GM13976 (cell line): ENCODE measurements around the gene METTL16.
"Not testable (repeated sequence)": the region's sequence is repeated elsewhere in the genome, so short reads cannot be mapped to it uniquely, and the experiment has no call there.

Experiments
- DNase-seq: peaks from one replicate; pipeline ENCODE4 v3.0.0; 2012; ENCODE audit warnings: low spot score
- in situ Hi-C: fragments of 300-500 bp; cut with MboI; formaldehyde crosslinking; loops from one replicate; pipeline ENCODE4 v1.12.0; 2022; ENCODE audit warnings: low sequenced_read_pairs, mixed read lengths, inconsistent platforms; ENCODE audit not compliant: unreplicated experiment
- TF ChIP-seq, protein P1 (sequence below): IDR thresholded peaks from 2 replicates; pipeline ENCODE4 v1.5.1; 2012; ENCODE audit warnings: borderline replicate concordance, mild to moderate bottlenecking; ENCODE audit not compliant: insufficient read depth; ENCODE audit errors: extremely low read depth, missing control alignments, control extremely low read depth

The METTL16 gene, protein sequence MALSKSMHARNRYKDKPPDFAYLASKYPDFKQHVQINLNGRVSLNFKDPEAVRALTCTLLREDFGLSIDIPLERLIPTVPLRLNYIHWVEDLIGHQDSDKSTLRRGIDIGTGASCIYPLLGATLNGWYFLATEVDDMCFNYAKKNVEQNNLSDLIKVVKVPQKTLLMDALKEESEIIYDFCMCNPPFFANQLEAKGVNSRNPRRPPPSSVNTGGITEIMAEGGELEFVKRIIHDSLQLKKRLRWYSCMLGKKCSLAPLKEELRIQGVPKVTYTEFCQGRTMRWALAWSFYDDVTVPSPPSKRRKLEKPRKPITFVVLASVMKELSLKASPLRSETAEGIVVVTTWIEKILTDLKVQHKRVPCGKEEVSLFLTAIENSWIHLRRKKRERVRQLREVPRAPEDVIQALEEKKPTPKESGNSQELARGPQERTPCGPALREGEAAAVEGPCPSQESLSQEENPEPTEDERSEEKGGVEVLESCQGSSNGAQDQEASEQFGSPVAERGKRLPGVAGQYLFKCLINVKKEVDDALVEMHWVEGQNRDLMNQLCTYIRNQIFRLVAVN

DNA sequence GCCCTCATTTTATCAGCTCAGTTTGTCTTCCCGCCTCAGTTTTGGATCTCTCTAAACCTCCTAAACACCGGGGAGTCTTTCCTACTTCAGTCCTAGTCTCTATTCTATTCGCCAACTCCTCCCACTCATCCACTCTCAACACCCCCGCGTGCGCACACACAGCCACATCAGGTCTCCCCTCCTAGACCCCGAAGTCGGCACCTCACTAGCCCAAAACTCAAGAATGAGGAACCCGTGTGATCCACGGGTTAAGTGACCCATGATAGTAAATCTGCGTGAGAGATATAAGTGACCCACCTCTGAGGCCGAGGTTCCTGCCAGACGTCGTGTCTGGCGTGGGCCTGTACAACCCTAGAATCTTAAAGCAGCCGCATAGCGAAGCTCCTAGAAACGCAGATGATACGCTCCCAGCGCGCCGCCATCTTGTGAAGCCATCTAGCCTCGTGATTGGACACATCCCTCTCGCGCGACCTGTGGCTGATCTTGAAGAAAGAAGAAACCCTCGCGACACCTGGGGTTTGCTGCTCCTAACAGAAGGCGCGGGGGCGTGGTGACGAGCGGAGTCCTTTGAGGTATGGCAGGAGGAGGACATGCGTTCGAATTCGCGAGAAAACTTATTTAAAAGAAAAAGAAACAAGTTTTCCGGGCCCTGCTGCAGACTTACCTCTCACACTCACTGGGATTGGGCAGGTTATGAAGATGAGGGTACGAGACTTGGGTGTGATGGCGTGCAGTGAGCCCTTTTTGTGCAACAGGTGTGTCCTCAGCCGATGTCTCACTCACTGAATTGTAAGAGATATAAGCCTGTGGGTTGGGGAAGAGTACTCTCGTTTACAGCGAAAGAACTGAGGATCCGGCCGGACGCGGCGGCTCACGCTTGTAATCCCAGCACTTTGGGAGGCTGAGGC is at the start of gene METTL16:
Gene METTL16, minus strand, starts transcription at position 427 of the 908 bp plus-strand sequence. CDS start 9,557 bp downstream, outside the sequence.
- TF ChIP-seq, protein P1, sequence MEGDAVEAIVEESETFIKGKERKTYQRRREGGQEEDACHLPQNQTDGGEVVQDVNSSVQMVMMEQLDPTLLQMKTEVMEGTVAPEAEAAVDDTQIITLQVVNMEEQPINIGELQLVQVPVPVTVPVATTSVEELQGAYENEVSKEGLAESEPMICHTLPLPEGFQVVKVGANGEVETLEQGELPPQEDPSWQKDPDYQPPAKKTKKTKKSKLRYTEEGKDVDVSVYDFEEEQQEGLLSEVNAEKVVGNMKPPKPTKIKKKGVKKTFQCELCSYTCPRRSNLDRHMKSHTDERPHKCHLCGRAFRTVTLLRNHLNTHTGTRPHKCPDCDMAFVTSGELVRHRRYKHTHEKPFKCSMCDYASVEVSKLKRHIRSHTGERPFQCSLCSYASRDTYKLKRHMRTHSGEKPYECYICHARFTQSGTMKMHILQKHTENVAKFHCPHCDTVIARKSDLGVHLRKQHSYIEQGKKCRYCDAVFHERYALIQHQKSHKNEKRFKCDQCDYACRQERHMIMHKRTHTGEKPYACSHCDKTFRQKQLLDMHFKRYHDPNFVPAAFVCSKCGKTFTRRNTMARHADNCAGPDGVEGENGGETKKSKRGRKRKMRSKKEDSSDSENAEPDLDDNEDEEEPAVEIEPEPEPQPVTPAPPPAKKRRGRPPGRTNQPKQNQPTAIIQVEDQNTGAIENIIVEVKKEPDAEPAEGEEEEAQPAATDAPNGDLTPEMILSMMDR = no peak
- peak; percentile 96 for DNase-seq
- in situ Hi-C loops = no loop called here

DNA sequence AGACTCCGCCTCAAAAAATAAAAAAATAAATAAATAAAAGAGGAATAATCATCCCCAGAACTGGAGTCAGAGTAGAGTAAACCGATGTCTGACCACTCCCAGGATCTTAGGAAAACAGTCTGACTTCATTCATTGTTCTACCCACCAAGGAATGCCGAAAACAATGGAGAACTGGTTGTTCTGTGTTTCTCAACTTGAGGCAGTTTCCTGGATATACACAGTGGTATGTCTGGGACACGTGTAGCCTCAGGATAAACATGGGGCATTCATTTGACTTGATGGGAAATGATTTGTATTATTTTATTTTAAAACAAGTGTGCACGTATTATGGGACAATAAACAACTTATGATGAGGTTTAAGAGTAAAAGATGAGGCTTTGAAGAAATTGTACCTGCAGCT is 49.0 kb upstream of the METTL16 start:
- in situ Hi-C loops = no loop called here
- no peak for DNase-seq
- TF ChIP-seq, protein P1 = no peak

DNA sequence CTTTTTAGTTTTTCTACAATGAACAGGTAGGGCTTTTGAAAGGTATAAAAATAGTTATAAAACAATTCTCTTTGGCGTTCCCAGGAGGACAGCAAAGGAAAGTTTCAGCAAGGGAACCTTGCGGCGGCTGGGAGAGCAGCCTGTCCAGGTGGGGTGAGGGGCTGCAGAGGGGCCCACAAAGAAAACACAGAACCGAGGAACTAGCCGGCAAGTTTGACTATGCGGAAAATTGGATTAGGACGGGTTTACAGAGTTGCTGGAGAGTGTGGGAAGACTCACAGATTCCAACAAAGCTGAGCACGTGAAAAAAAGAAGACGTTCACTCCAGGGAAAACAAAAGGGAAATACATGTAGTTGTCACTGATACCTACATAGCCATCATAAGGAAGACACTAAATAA is 40.2 kb upstream of the METTL16 start:
- in situ Hi-C loops = no loop called here
- DNase-seq = no peak
- TF ChIP-seq, protein P1 = no peak

DNA sequence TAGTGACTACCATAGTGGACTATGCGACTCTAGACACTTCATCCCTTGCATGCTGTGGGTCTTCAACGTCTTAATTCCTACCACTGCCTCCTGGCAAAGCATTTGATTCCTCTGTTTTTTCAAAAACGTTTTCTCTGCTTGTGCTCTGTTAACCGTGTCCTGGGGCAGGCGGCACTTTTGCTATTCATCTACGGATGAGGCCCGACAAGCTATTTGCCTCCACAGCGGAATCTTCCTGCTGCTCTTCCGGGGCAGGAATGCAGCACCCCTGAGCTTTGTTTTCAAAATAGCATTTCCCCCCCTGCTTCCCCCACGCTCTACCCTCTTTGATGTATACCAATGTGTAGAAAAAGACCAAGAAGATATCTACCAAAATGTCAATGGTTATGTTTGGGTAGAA is 39.8 kb upstream of the METTL16 start:
- DNase-seq = no peak
- TF ChIP-seq, protein P1 = no peak
- in situ Hi-C loops = no loop called here

DNA sequence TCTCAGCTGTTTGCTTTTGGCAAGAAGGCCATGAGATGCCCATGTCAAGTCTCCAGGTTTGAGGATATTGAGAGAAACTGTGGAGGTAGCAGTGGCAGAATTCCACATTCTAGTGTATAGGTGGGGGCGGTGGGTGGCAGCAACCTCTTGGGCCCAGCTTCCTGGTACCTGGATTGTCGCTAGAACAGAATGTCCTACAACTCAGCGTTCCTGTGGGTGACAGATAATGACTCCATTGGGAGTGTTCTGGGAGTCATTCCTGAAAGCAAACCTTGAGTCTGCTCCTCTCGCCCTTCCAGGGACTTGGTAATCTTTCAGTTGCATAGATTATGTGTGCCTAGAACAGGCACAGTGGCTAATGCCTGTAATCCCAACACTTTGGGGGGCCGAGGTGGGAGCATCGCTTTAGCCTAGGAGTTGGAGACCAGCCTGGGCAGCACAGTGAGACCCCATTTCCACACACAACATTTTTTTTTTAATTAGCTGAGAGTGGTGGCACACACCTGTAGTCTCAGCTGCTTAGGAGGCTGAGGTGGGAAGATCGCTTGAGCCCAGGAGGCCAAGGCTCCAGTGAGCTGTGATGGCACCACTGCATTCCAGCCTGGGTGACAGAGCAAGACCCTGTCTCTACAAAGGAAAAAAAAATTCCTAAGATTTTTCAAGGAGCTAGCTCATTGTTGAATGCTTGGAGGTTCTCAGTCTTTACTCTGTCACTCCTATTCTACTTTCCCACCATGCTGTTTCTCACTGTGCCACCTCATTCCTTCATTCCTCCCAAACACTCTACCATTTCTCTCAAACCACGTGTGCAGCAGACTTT is 37.9 kb upstream of the METTL16 start:
- peak; percentile 10 for DNase-seq
- TF ChIP-seq, protein P1 = no peak
- in situ Hi-C loops = no loop called here

DNA sequence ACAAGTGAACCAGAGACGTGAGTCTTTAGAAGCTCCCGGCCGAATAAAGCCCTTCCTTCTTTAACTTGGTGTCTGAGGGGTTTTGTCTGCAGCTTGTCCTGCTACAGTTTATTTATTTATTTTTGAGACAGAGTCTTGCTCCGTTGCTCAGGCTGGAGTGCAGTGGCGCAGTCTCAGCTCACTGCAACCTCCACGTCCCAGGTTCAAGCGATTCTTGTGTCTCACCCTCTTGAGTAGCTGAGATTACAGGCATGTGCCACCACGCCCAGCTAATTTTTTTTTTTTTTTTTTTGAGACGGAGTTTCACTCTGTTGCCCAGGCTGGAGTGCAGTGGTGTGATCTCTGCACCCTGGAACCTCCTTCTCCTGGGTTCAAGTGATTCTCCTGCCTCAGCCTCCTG is 36.3 kb upstream of the METTL16 start:
- DNase-seq, in situ Hi-C loops: not testable (repeated sequence)
